Breast epithelium (tissue), 3 donors: Measurements from ENCODE around the gene POLDIP2.

Experiments used
- POLR2A ChIP-seq: fragments of 450-650 bp; IDR thresholded peaks from one replicate; pipeline ENCODE4 v1.6.1; 2016; ENCODE audit warnings: antibody characterized with exemption, mild to moderate bottlenecking, moderate library complexity
- POLR2AphosphoS5 ChIP-seq, 3 donors: sonication (generic); formaldehyde crosslinking; IDR thresholded peaks; one replicate each; pipeline ENCODE4 v1.6.1; 2017; ENCODE audit warnings: antibody characterized with exemption in 3 of 3
- TF ChIP-seq, protein P1 (sequence below), 3 donors: fragments of 450-650 bp; IDR thresholded peaks; one replicate each; pipeline ENCODE4 v1.5.1; 2016 to 2017; ENCODE audit warnings: antibody characterized with exemption in 3 of 3, mild to moderate bottlenecking in 3 of 3, moderate library complexity in 3 of 3

DNA sequence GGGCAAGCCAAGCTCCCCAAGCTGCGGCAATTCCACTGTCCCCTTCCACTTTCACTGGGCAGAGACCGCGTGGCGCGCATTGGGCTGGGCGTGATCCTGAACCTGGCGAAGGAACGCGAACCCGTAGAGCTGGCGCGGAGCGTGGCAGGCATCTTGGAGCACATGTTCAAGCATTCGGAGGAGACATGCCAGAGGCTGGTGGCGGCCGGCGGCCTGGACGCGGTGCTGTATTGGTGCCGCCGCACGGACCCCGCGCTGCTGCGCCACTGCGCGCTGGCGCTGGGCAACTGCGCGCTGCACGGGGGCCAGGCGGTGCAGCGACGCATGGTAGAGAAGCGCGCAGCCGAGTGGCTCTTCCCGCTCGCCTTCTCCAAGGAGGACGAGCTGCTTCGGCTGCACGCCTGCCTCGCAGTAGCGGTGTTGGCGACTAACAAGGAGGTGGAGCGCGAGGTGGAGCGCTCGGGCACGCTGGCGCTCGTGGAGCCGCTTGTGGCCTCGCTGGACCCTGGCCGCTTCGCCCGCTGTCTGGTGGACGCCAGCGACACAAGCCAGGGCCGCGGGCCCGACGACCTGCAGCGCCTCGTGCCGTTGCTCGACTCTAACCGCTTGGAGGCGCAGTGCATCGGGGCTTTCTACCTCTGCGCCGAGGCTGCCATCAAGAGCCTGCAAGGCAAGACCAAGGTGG, 24.0 kb upstream of the POLDIP2 start:
- TF ChIP-seq, protein P1, sequence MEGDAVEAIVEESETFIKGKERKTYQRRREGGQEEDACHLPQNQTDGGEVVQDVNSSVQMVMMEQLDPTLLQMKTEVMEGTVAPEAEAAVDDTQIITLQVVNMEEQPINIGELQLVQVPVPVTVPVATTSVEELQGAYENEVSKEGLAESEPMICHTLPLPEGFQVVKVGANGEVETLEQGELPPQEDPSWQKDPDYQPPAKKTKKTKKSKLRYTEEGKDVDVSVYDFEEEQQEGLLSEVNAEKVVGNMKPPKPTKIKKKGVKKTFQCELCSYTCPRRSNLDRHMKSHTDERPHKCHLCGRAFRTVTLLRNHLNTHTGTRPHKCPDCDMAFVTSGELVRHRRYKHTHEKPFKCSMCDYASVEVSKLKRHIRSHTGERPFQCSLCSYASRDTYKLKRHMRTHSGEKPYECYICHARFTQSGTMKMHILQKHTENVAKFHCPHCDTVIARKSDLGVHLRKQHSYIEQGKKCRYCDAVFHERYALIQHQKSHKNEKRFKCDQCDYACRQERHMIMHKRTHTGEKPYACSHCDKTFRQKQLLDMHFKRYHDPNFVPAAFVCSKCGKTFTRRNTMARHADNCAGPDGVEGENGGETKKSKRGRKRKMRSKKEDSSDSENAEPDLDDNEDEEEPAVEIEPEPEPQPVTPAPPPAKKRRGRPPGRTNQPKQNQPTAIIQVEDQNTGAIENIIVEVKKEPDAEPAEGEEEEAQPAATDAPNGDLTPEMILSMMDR (IDR thresholded peaks at IDR 0.05): no peak
- no peak for TF ChIP-seq POLR2A
- TF ChIP-seq POLR2AphosphoS5 (IDR thresholded peaks at IDR 0.05): no peak
